A549 (cell line): ENCODE data around the gene FCMR.

Experiments used
- CEBPB ChIP-seq, 2 experiments: fragments of >200 bp in 1 of 2; sonication (Bioruptor Twin) in 1 of 2; formaldehyde crosslinking in 1 of 2; IDR thresholded peaks; 2 replicates each; pipeline ENCODE4 v1.6.1; 2012 to 2016
- FOSL2 ChIP-seq, 2 experiments: fragments of 450-650 bp in 1 of 2; fragments of >200 bp in 1 of 2; sonication (Bioruptor Twin) in 1 of 2; formaldehyde crosslinking; IDR thresholded peaks; 2 replicates each; pipeline versions ENCODE4 v1.5.0 to v1.6.1; 2016 to 2020; ENCODE audit warnings: mild to moderate bottlenecking in 1 of 2, moderate library complexity in 1 of 2
- HDAC2 ChIP-seq: fragments of 200-600 bp; sonication (generic); IDR thresholded peaks from 2 replicates; pipeline ENCODE4 v1.6.1; 2016
- REST ChIP-seq: fragments of 200-600 bp; sonication (generic); IDR thresholded peaks from 2 replicates; pipeline ENCODE4 v1.6.1; 2016; ENCODE audit warnings: antibody characterized with exemption, mild to moderate bottlenecking, moderate library complexity
- SMC3 ChIP-seq: fragments of >200 bp; sonication (Bioruptor Twin); formaldehyde crosslinking; IDR thresholded peaks from 3 replicates; pipeline ENCODE4 v1.6.1; 2018; ENCODE audit warnings: inconsistent platforms
- TF ChIP-seq, protein P1 (sequence below): fragments of >200 bp; sonication (Bioruptor Twin); formaldehyde crosslinking; IDR thresholded peaks from 3 replicates; pipeline ENCODE4 v1.5.1; 2016

- no peak for TF ChIP-seq CEBPB (IDR thresholded peaks at IDR 0.05)
- TF ChIP-seq SMC3: no peak
- no peak for TF ChIP-seq HDAC2
- TF ChIP-seq, protein P1, sequence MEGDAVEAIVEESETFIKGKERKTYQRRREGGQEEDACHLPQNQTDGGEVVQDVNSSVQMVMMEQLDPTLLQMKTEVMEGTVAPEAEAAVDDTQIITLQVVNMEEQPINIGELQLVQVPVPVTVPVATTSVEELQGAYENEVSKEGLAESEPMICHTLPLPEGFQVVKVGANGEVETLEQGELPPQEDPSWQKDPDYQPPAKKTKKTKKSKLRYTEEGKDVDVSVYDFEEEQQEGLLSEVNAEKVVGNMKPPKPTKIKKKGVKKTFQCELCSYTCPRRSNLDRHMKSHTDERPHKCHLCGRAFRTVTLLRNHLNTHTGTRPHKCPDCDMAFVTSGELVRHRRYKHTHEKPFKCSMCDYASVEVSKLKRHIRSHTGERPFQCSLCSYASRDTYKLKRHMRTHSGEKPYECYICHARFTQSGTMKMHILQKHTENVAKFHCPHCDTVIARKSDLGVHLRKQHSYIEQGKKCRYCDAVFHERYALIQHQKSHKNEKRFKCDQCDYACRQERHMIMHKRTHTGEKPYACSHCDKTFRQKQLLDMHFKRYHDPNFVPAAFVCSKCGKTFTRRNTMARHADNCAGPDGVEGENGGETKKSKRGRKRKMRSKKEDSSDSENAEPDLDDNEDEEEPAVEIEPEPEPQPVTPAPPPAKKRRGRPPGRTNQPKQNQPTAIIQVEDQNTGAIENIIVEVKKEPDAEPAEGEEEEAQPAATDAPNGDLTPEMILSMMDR: no peak
- no peak for TF ChIP-seq REST
- no peak for TF ChIP-seq FOSL2 (IDR thresholded peaks at IDR 0.05)
- no peak for TF ChIP-seq FOSL2 (CRISPR knock-in tag; IDR thresholded peaks at IDR 0.05)
Observed at GRCh38 chr1:206878456-206878855, 43.3 kb downstream of the FCMR start.
